Skeletal muscle satellite cell (primary cell): Measurements from ENCODE around the gene AVPI1. TPM values are rescaled to one million over a fixed set of nuclear protein-coding genes. Genes with fewer than 3 reads are reported as not detected.

Experiments
- H3K27me3 ChIP-seq: 2 replicates; pipeline ENCODE4 v1.7.0; 2013; ENCODE audit warnings: low read length; ENCODE audit not compliant: control insufficient read depth, insufficient read depth
- H3K36me3 ChIP-seq: 2 replicates; pipeline ENCODE4 v1.7.0; 2013; ENCODE audit warnings: mild to moderate bottlenecking, control low read depth, low read length; ENCODE audit not compliant: insufficient read depth
- H3K4me1 ChIP-seq: 2 replicates; pipeline ENCODE4 v1.7.0; 2013; ENCODE audit warnings: low read length; ENCODE audit not compliant: control insufficient read depth, insufficient read depth
- H3K4me2 ChIP-seq: 2 replicates; pipeline ENCODE4 v1.7.0; 2013; ENCODE audit warnings: mild to moderate bottlenecking, low read length
- H3K4me3 ChIP-seq: 2 replicates; pipeline ENCODE4 v1.7.0; 2013; ENCODE audit warnings: low read length
- H3K9ac ChIP-seq: 2 replicates; pipeline ENCODE4 v1.7.0; 2013; ENCODE audit warnings: mild to moderate bottlenecking, low read depth, low read length, moderate library complexity
- H3K9me3 ChIP-seq: replicated peaks from 2 replicates; pipeline ENCODE4 v1.7.0; 2013; ENCODE audit warnings: mild to moderate bottlenecking, control low read depth, low read length
- total RNA-seq: library from RNA; depleted of rRNA; stranded (reverse); fragments of >200 nt; gene quantifications from 2 replicates; pipeline ENCODE4 v1.2.3, GENCODE V29; 2012; rRNA removed

AVPI1 gene, protein sequence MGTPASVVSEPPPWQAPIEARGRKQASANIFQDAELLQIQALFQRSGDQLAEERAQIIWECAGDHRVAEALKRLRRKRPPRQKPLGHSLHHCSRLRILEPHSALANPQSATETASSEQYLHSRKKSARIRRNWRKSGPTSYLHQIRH
- total RNA-seq, result 19.0 and 19.9 TPM in 2 replicates

GRCh38 chr10:97686962-97687784 lies at the start of gene AVPI1:
AVPI1 (minus strand) TSS chr10:97687241; CDS start chr10:97679905, 7,336 bp downstream.
- H3K9ac ChIP-seq, result peak within 1 kb of the TSS; percentile 96
- H3K4me1 ChIP-seq, result peaks cover 61% of the 10 kb centered on the region
- H3K9me3 ChIP-seq, result no peaks in the 10 kb centered on the region
- H3K4me2 ChIP-seq, result peak within 1 kb of the TSS; percentile 94
- no peaks in the 10 kb centered on the region for H3K36me3 ChIP-seq
- H3K4me3 ChIP-seq, result peak within 1 kb of the TSS; percentile 92
- H3K27me3 ChIP-seq, result no peaks in the 10 kb centered on the region

GRCh38 chr10:97736403-97736901 lies 49.4 kb upstream of the AVPI1 start:
- Histone ChIP-seq H3K4me3 (peak overlapping the region; percentile 91), H3K9ac (no peak overlapping the region), H3K36me3 (peaks cover 14% of the 10 kb centered on the region), H3K27me3 (no peaks in the 10 kb centered on the region), H3K4me2 (peak overlapping the region; percentile 67), H3K4me1 (peaks cover 15% of the 10 kb centered on the region), H3K9me3 (no peaks in the 10 kb centered on the region)

DNA sequence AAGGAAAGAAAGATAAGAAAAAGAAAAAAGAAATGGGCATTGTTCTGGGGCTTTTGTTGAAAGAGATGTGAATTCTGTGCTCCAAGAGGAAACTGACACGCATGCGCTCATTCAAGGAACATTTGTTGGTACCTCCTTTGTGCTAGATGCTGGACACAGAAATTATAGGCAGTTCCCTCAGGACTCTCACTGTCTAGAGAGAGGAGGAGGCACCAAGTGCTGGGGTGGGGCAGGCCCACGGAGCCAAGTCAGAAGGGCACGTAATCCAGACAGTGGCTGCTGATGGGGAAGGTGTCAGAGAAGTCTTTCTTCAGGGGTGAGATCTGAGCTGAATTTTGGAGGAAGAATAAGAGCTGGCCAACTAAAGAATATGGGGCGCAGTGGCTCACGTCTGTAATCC lies 47.0 kb upstream of the AVPI1 start:
- no peaks in the 10 kb centered on the region for H3K27me3 ChIP-seq
- H3K4me1 ChIP-seq, result peaks cover 15% of the 10 kb centered on the region
- no peak overlapping the region for H3K4me2 ChIP-seq
- H3K9ac ChIP-seq, result no peak overlapping the region
- no peaks in the 10 kb centered on the region for H3K9me3 ChIP-seq
- no peak overlapping the region for H3K4me3 ChIP-seq
- H3K36me3 ChIP-seq, result no peaks in the 10 kb centered on the region

GRCh38 chr10:97733256-97733655 lies 46.2 kb upstream of the AVPI1 start:
- Histone ChIP-seq H3K9me3 (no peaks in the 10 kb centered on the region), H3K27me3 (no peaks in the 10 kb centered on the region), H3K4me1 (peaks cover 10% of the 10 kb centered on the region), H3K36me3 (no peaks in the 10 kb centered on the region), H3K4me3 (no peak overlapping the region), H3K9ac (no peak overlapping the region), H3K4me2 (no peak overlapping the region)

- no peaks in the 10 kb centered on the region for H3K9me3 ChIP-seq
- no peaks in the 10 kb centered on the region for H3K36me3 ChIP-seq
- no peaks in the 10 kb centered on the region for H3K27me3 ChIP-seq
- H3K4me2 ChIP-seq, result no peak overlapping the region
- H3K4me3 ChIP-seq, result no peak overlapping the region
- peaks cover 5% of the 10 kb centered on the region for H3K4me1 ChIP-seq
- no peak overlapping the region for H3K9ac ChIP-seq
Observed at GRCh38 chr10:97732052-97732359, 45.0 kb upstream of the AVPI1 start.

DNA sequence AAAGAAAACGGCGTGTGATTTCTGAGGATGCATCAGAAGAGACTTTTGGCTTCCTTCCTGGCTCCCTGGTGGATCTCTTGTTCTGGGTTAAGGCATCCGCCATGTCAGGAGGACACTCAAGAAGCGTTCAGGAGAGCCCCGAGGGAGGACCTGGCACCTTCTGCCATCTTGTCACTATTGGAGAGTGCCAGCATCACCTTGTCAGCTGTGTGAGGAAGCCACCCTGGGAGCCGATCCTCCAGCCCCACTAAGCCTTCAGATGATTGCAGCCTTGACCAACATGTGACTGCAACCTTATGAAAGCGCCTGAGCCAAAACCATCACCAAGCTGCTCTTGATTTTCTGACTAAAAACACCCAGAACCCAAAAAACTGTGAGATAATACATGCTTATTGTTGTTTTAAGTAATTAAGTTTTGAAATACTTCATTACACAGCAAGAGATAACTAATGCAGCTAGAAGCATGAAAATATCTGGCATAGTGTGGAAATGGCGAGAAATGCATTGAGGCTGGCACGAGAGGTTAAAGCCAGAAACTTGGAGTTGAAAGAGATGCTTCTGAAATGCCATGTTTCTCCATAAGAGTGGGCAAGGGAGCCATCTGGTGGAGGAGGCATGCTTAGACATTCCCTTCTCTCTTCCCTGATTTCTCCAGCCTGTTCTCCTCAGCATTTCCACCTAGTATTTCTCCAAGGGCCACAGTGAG lies 44.5 kb upstream of the AVPI1 start:
- Histone ChIP-seq H3K4me2 (no peak overlapping the region), H3K4me1 (peaks cover 6% of the 10 kb centered on the region), H3K4me3 (no peak overlapping the region), H3K36me3 (no peaks in the 10 kb centered on the region), H3K9me3 (no peaks in the 10 kb centered on the region), H3K9ac (no peak overlapping the region), H3K27me3 (no peaks in the 10 kb centered on the region)

GRCh38 chr10:97729014-97729413 lies 42.0 kb upstream of the AVPI1 start:
- Histone ChIP-seq H3K4me3 (no peak overlapping the region), H3K9me3 (no peaks in the 10 kb centered on the region), H3K4me1 (peaks cover 12% of the 10 kb centered on the region), H3K9ac (no peak overlapping the region), H3K36me3 (no peaks in the 10 kb centered on the region), H3K4me2 (no peak overlapping the region), H3K27me3 (no peaks in the 10 kb centered on the region)

GRCh38 chr10:97726636-97727178 lies 39.7 kb upstream of the AVPI1 start:
- peak overlapping the region; percentile 60 for H3K4me3 ChIP-seq
- H3K4me1 ChIP-seq, result peaks cover 12% of the 10 kb centered on the region
- H3K9ac ChIP-seq, result peak overlapping the region; percentile 42
- H3K9me3 ChIP-seq, result no peaks in the 10 kb centered on the region
- peak overlapping the region; percentile 70 for H3K4me2 ChIP-seq
- no peaks in the 10 kb centered on the region for H3K27me3 ChIP-seq
- H3K36me3 ChIP-seq, result no peaks in the 10 kb centered on the region

- Histone ChIP-seq H3K36me3 (peaks cover 5% of the 10 kb centered on the region), H3K9me3 (no peaks in the 10 kb centered on the region), H3K9ac (no peak overlapping the region), H3K4me2 (no peak overlapping the region), H3K4me3 (no peak overlapping the region), H3K27me3 (no peaks in the 10 kb centered on the region), H3K4me1 (peaks cover 12% of the 10 kb centered on the region)
Observed at GRCh38 chr10:97724341-97724941, 37.4 kb upstream of the AVPI1 start.

DNA sequence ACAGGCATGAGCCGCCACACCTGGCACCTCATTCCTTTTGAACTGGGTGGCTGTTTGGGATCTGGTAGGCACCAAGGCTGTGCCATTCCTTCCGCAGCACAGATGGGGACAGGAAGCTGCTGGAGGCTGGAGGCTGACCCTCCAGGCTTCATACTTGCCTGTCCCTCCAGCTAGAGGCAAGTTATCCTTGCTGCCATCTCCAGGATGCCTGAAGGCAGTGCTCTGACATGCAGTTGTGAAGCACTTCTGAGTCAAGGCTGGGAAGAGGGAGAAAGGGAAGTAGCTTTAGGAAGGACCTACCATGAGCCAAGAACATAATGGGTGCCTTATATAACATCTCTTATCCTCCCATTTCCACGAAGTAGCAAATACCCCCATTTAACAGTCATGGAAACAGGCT lies 36.0 kb upstream of the AVPI1 start:
- Histone ChIP-seq H3K27me3 (no peaks in the 10 kb centered on the region), H3K36me3 (peaks cover 20% of the 10 kb centered on the region), H3K4me1 (peaks cover 22% of the 10 kb centered on the region), H3K9me3 (no peaks in the 10 kb centered on the region), H3K4me2 (no peak overlapping the region), H3K4me3 (no peak overlapping the region), H3K9ac (no peak overlapping the region)
